PC-9 (cell line): ENCODE measurements around the gene SPRYD3.

ENCODE experiments used
- EZH2 ChIP-seq: fragments of 200-600 bp; sonication (generic); IDR thresholded peaks from 2 replicates; pipeline ENCODE4 v1.8.0; 2017; ENCODE audit warnings: antibody characterized with exemption, low read depth
- TF ChIP-seq, protein P1 (sequence below): fragments of 200-600 bp; sonication (generic); conservative IDR thresholded peaks from 2 replicates; pipeline ENCODE4 v1.6.1; 2017; ENCODE audit warnings: mixed run types, antibody characterized with exemption, mild to moderate bottlenecking, moderate library complexity

GRCh38 chr12:53093777-53094393 is 14.7 kb upstream of the SPRYD3 start:
- TF ChIP-seq, protein P1, sequence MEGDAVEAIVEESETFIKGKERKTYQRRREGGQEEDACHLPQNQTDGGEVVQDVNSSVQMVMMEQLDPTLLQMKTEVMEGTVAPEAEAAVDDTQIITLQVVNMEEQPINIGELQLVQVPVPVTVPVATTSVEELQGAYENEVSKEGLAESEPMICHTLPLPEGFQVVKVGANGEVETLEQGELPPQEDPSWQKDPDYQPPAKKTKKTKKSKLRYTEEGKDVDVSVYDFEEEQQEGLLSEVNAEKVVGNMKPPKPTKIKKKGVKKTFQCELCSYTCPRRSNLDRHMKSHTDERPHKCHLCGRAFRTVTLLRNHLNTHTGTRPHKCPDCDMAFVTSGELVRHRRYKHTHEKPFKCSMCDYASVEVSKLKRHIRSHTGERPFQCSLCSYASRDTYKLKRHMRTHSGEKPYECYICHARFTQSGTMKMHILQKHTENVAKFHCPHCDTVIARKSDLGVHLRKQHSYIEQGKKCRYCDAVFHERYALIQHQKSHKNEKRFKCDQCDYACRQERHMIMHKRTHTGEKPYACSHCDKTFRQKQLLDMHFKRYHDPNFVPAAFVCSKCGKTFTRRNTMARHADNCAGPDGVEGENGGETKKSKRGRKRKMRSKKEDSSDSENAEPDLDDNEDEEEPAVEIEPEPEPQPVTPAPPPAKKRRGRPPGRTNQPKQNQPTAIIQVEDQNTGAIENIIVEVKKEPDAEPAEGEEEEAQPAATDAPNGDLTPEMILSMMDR = no peak
- no peak for TF ChIP-seq EZH2
